Keratinocyte (primary cell): ENCODE results near the gene GAN.

ENCODE experiments used
- CTCF ChIP-seq, 3 experiments: IDR thresholded peaks in 1 of 3; conservative IDR thresholded peaks in 1 of 3; optimal IDR thresholded peaks in 1 of 3; 2 replicates in 2 of 3; 3 replicates in 1 of 3; pipeline versions ENCODE3 to v1.5.1; 2011; ENCODE audit warnings: low read length in 3 of 3, mild to moderate bottlenecking in 3 of 3, moderate library complexity in 2 of 3, control low read depth in 1 of 3, inconsistent platforms in 1 of 3; ENCODE audit not compliant: insufficient read depth in 2 of 3; ENCODE audit errors: extremely low read depth in 1 of 3
- EZH2 ChIP-seq: IDR thresholded peaks from one replicate; pipeline ENCODE4 v1.6.1; 2012; ENCODE audit warnings: inconsistent platforms, mild to moderate bottlenecking, low read length, moderate library complexity

DNA sequence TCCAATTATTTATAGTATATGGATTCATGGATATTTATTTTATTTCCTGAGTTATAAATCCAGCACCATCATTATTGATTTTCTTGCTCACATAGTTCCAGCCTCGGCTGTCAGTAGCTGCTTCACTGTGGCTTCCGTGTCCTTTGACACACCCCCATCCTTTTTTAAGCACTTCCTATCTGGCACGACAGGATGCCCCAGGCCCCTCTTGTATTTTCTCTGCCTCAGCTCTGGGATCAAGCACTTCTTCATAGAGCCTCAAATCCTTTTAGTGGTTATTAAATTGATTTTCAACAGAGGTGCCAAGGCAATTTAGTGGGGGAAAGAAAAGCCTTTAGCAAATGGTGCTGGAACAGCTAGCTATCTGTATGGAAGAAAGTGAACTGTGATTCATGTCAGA, 59.8 kb downstream of the GAN start:
- TF ChIP-seq CTCF (optimal IDR thresholded peaks at IDR 0.05 in 1 of 3, IDR thresholded peaks at IDR 0.05 in 1 of 3, conservative IDR thresholded peaks at IDR 0.05 in 1 of 3; ENCODE audit: extremely low read depth in 1 of 3, insufficient read depth in 2 of 3, low read length in 3 of 3) (no peak), EZH2 (no peak)
